Osteocyte (in vitro differentiated cells): Measurements from ENCODE around the gene FMNL2. TPM values are rescaled to one million over a fixed set of nuclear protein-coding genes. Genes with fewer than 3 reads are reported as not detected.

Experiments used
- DNase-seq: peaks from one replicate; pipeline ENCODE4 v3.0.0; 2021; ENCODE audit warnings: mixed read lengths; ENCODE audit not compliant: unreplicated experiment; ENCODE audit errors: extremely low spot score
- H3K27ac Mint-ChIP-seq: one replicate; pipeline ENCODE4 v1.8.0; 2021; ENCODE audit warnings: mild to moderate bottlenecking, mixed read lengths; ENCODE audit not compliant: unreplicated experiment
- H3K27me3 Mint-ChIP-seq: one replicate; pipeline ENCODE4 v1.8.0; 2021; ENCODE audit warnings: mixed read lengths; ENCODE audit not compliant: unreplicated experiment
- H3K36me3 Mint-ChIP-seq: one replicate; pipeline ENCODE4 v1.8.0; 2021; ENCODE audit warnings: mixed read lengths; ENCODE audit not compliant: unreplicated experiment
- H3K4me1 Mint-ChIP-seq: one replicate; pipeline ENCODE4 v1.8.0; 2021; ENCODE audit warnings: mixed read lengths; ENCODE audit not compliant: unreplicated experiment
- H3K4me3 Mint-ChIP-seq: one replicate; pipeline ENCODE4 v1.8.0; 2021; ENCODE audit warnings: mild to moderate bottlenecking, moderate library complexity, mixed read lengths; ENCODE audit not compliant: unreplicated experiment
- H3K9me3 Mint-ChIP-seq: one replicate; pipeline ENCODE4 v1.8.0; 2021; ENCODE audit warnings: mixed read lengths; ENCODE audit not compliant: unreplicated experiment
- CTCF ChIP-seq: fragments of 200-600 bp; sonication (generic); IDR thresholded peaks from 2 replicates; pipeline ENCODE4 v1.5.0; 2021; ENCODE audit warnings: antibody characterized with exemption, mild to moderate bottlenecking, moderate library complexity
- total RNA-seq: library from RNA; stranded (reverse); gene quantifications from 2 replicates; pipeline ENCODE4 v1.2.1, GENCODE V29; 2021

FMNL2 gene
- total RNA-seq, 1 donor from 2014 or later, result 45.3 TPM

- DNase-seq, result no peak
- H3K4me1 Mint-ChIP-seq, result peaks cover 4% of the 10 kb centered on the region
- no peaks in the 10 kb centered on the region for H3K27me3 Mint-ChIP-seq
- no peak overlapping the region for H3K4me3 Mint-ChIP-seq
- no peak overlapping the region for H3K27ac Mint-ChIP-seq
- peaks cover 10% of the 10 kb centered on the region for H3K36me3 Mint-ChIP-seq
- no peaks in the 10 kb centered on the region for H3K9me3 Mint-ChIP-seq
- TF ChIP-seq CTCF, result no peak
Measured at GRCh38 chr2:152348388-152348787, 13.4 kb downstream of the FMNL2 start.

- H3K36me3 Mint-ChIP-seq, result peaks cover 3% of the 10 kb centered on the region
- H3K9me3 Mint-ChIP-seq, result no peaks in the 10 kb centered on the region
- H3K4me1 Mint-ChIP-seq, result peaks cover 9% of the 10 kb centered on the region
- H3K27ac Mint-ChIP-seq, result no peak overlapping the region
- no peak for DNase-seq
- no peak overlapping the region for H3K4me3 Mint-ChIP-seq
- TF ChIP-seq CTCF, result no peak
- H3K27me3 Mint-ChIP-seq, result no peaks in the 10 kb centered on the region
Measured at GRCh38 chr2:152349416-152349815, 14.4 kb downstream of the FMNL2 start.

- H3K27me3 Mint-ChIP-seq, result no peaks in the 10 kb centered on the region
Measured at GRCh38 chr2:152350155-152350679, 15.2 kb downstream of the FMNL2 start.

DNA sequence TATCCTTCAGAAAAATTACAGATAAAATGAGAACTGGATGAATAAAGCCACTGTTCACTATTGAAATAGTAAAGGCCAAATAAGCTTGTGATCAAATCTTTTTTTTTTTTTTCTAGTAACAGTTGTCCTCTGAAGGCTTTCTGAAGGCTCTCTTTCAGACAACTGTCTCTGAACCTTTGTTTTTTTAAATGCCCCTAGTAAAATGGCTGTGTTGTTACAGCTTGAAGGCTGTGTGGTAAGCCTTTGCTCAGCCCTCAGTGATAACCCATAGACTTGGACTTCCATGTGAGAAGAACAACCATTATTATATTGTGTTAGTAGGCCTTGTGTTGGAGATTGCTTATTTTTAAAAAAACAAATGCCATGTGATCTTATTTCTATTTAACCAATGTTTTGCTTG, 17.6 kb downstream of the FMNL2 start:
- no peak overlapping the region for H3K27ac Mint-ChIP-seq
- peaks cover 21% of the 10 kb centered on the region for H3K4me1 Mint-ChIP-seq
- TF ChIP-seq CTCF, result no peak

More at GRCh38 chr2:152350155-152350679, 15.2 kb downstream of the FMNL2 start:
- no peaks in the 10 kb centered on the region for H3K9me3 Mint-ChIP-seq
- H3K27ac Mint-ChIP-seq, result no peak overlapping the region
- TF ChIP-seq CTCF, result no peak
- H3K36me3 Mint-ChIP-seq, result peaks cover 3% of the 10 kb centered on the region
- H3K4me3 Mint-ChIP-seq, result no peak overlapping the region
- peaks cover 16% of the 10 kb centered on the region for H3K4me1 Mint-ChIP-seq
- no peak for DNase-seq

DNA sequence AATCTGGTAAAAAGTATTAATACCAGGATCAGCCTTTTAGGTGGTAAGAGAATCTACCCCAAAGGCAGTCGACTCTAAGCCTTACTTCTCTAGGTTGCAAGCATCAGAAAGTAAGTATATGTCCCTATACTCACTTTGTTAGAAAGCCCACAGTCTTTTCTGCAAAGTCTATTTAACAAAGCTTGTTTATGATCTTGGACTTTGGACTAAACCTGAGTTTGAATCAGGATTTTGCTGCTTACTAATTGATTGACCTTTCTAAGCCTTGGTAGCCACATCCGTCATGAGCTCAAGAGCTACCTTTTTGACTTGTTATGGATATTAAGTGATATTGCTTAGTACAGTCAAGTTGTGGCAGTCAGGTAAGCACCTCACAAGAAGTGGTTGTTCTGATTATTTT, 18.4 kb downstream of the FMNL2 start:
- H3K4me1 Mint-ChIP-seq, result peaks cover 21% of the 10 kb centered on the region

More for the DNA sequence above, 17.6 kb downstream of the FMNL2 start:
- DNase-seq, result no peak
- H3K27me3 Mint-ChIP-seq, result no peaks in the 10 kb centered on the region
- H3K9me3 Mint-ChIP-seq, result no peaks in the 10 kb centered on the region
- H3K4me3 Mint-ChIP-seq, result no peak overlapping the region
- peaks cover 5% of the 10 kb centered on the region for H3K36me3 Mint-ChIP-seq

More for the DNA sequence above, 18.4 kb downstream of the FMNL2 start:
- Mint-ChIP-seq H3K36me3 (peaks cover 3% of the 10 kb centered on the region), H3K4me3 (no peak overlapping the region), H3K9me3 (no peaks in the 10 kb centered on the region), H3K27me3 (no peaks in the 10 kb centered on the region), H3K27ac (no peak overlapping the region)
- DNase-seq, result no peak
- TF ChIP-seq CTCF, result no peak
